ENCODE measurements around the gene EIF2B4.

Gene EIF2B4

GRCh38 chr2:27370026-27370815 lies at the start of gene EIF2B4, which contains the start of gene SNX17:
EIF2B4 (minus strand) TSS chr2:27370338; CDS start chr2:27370314, 24 bp downstream.
SNX17 (plus strand) TSS chr2:27370616; CDS start chr2:27370744, 128 bp downstream.
- peak; percentile 92 to 95 for ATAC-seq

- no peak for ATAC-seq
Observed at GRCh38 chr2:27416151-27416550, 46.0 kb upstream of the EIF2B4 start.

- ATAC-seq = no peak
Observed at GRCh38 chr2:27412419-27413152, 42.4 kb upstream of the EIF2B4 start.

- ATAC-seq = peak; percentile 97 to 98
Observed at GRCh38 chr2:27409321-27410073, 39.4 kb upstream of the EIF2B4 start, which contains the start of gene PPM1G. PPM1G (minus strand) TSS chr2:27409591; CDS start chr2:27409422, 169 bp downstream.

GRCh38 chr2:27408601-27409320 lies 38.6 kb upstream of the EIF2B4 start:
- peak; percentile 7 to 14 for ATAC-seq

GRCh38 chr2:27407798-27408491 lies 37.8 kb upstream of the EIF2B4 start:
- ATAC-seq = no peak

GRCh38 chr2:27400348-27401135 lies 30.4 kb upstream of the EIF2B4 start:
- no peak for ATAC-seq

- no peak for ATAC-seq
Observed at GRCh38 chr2:27398962-27399361, 28.8 kb upstream of the EIF2B4 start.

GRCh38 chr2:27393225-27393624 lies 23.1 kb upstream of the EIF2B4 start:
- ATAC-seq = no peak

- peak; percentile 92 to 94 for ATAC-seq
Observed at GRCh38 chr2:27390822-27391679, 20.9 kb upstream of the EIF2B4 start.

- no peak for ATAC-seq
Observed at GRCh38 chr2:27381577-27382181, 11.5 kb upstream of the EIF2B4 start.

GRCh38 chr2:27380626-27381545 lies 10.7 kb upstream of the EIF2B4 start, which contains the start of gene ZNF513:
ZNF513 (minus strand) TSS chr2:27380734; CDS start chr2:27380526, 208 bp downstream.
- peak; percentile 93 to 96 for ATAC-seq

- ATAC-seq = peak in 1 of 2 donors; percentile 35
Observed at GRCh38 chr2:27379836-27380625, 9.9 kb upstream of the EIF2B4 start.

- ATAC-seq = no peak
Observed at GRCh38 chr2:27379383-27379835, 9.3 kb upstream of the EIF2B4 start.

GRCh38 chr2:27378809-27379290 lies 8.7 kb upstream of the EIF2B4 start:
- no peak for ATAC-seq

- ATAC-seq = no peak
Observed at GRCh38 chr2:27378096-27378808, 8.1 kb upstream of the EIF2B4 start.
